GM10266 (cell line): Measurements from ENCODE around the gene SLC26A2.

Experiments
- DNase-seq: peaks from one replicate; pipeline ENCODE4 v3.0.0; 2012; ENCODE audit errors: extremely low spot score
- CTCF ChIP-seq: IDR thresholded peaks from 2 replicates; pipeline ENCODE4 v1.5.1; 2012; ENCODE audit warnings: mild to moderate bottlenecking, low read depth; ENCODE audit not compliant: control insufficient read depth, insufficient read depth; ENCODE audit errors: missing control alignments

SLC26A2 gene

DNA sequence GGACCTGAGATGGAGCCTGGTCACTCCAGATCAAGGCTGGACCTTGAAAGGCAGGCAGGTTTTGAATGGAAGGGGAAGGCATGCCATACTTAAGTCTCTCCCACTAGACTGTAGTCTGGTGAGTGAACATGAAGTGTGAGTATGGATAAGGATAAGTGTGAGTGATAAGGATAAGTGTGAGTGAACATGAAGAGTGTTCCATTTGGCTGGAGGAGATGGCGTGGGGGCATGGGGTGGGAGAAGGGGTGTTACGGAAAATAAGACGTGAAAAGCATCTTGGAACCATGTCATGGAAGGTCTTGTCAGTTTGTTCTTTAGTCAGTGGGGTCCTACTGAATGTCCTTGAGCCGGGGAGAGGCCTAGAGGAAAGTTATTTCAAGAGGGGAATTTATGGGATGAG is 72.8 kb downstream of the SLC26A2 start:
- no peak for DNase-seq
- TF ChIP-seq CTCF = no peak

- no peak for TF ChIP-seq CTCF
- no peak for DNase-seq
These were observed 74.1 kb downstream of the SLC26A2 start for GRCh38 chr5:150034662-150035061.

GRCh38 chr5:150035139-150035895 is 74.8 kb downstream of the SLC26A2 start:
- TF ChIP-seq CTCF = no peak
- peak; percentile 39 for DNase-seq

GRCh38 chr5:150036513-150036912 is 76.0 kb downstream of the SLC26A2 start:
- TF ChIP-seq CTCF = no peak
- no peak for DNase-seq
